ENCODE measurements around the gene METTL24. TPM values are rescaled to one million over a fixed set of nuclear protein-coding genes. Genes with fewer than 3 reads are reported as not detected.
"Not testable (repeated sequence)": the region's sequence is repeated elsewhere in the genome, so short reads cannot be mapped to it uniquely, and the experiment has no call there.

METTL24 gene
- total RNA-seq, 2 donors from 2014 or later, result not detected

DNA sequence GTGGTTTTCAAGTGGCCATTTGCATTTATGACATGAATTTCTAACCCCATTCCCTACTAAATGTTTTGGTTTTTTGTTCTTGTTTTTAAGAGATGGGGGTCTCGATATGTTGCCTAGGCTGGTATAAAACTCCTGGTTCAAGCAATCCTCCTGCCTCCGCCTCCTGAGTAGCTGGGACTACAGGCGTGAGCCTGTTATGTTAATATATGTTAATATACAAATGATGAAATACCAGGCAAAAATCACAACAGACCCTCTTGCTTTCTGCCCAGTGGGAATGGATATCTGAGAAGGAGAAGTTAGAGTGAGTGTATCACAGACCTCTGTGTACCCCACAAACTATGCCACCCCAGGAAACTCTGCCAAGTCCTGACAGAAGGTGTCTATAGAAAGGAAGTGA lies 111.8 kb downstream of the METTL24 start:
- no peak overlapping the region for H3K27ac Mint-ChIP-seq
- DNase-seq (no peak), ATAC-seq (replicated peaks in 1 of 2) (no peak)
- H3K9me3 Mint-ChIP-seq, result peaks cover 0 to 2% of the 10 kb centered on the region in 2 donors
- no peaks in the 10 kb centered on the region for H3K4me1 Mint-ChIP-seq (ENCODE audit: low read depth)
- H3K36me3 Mint-ChIP-seq (ENCODE audit: insufficient read depth in 2 of 2), result no peaks in the 10 kb centered on the region
- no peaks in the 10 kb centered on the region for H3K27me3 Mint-ChIP-seq (ENCODE audit: low read depth)
- no peak overlapping the region for H3K4me3 Mint-ChIP-seq

DNA sequence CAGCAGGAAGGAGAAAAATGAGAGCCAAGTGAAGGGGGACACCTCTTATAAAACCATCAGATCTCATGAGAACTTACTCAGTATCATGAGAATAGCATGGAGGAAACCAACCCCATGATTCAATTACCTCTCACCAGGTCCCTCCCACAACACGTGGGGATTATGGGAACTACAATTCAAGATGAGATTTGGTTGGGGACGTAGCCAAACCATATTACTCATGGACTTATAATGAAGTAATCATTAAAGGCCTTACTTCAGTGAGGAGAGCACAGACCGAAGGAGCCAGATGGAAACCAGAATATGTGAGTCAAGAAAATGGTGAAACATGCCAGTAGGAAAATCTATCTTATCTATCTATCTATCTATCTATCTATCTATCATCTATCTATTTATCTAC lies 113.5 kb downstream of the METTL24 start:
- not testable (repeated sequence) for H3K9me3 Mint-ChIP-seq; H3K4me3 Mint-ChIP-seq; H3K36me3 Mint-ChIP-seq (ENCODE audit: insufficient read depth in 2 of 2); H3K27me3 Mint-ChIP-seq (ENCODE audit: low read depth); DNase-seq; H3K27ac Mint-ChIP-seq; H3K4me1 Mint-ChIP-seq (ENCODE audit: low read depth); ATAC-seq (replicated peaks in 1 of 2)

DNA sequence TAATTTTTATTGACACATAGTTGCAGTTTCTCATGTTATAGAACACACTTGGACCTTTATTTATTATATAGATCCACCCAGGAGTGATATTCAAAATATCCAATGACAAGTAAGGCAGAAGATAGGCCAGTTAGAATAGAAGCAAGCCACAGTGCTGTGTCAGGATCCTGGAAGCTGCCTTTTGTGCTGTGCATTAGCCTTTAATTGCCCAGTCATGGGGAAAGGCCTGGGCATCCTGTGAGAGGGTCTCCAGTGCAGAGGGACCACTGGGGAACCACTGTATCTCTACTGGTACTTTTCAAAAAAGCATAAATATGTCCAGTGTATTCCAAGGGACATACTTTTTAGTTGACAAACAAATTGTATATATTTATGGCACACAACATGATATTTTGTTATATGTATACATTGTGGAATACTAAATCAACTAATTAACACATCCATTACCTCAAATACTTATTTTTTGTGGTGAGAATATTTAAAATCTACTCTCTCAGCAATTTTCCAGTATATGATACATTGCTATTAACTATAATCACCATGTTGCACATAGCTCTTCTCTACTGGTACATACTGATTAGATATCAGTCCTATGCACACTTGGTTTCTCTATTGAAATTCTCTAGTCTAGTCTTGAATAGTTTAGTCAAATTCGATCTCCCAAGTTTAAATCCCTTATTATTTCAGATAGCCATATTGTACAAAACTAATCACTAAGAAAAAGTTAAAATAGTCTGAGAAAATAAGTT lies 118.4 kb downstream of the METTL24 start:
- no peaks in the 10 kb centered on the region for H3K4me1 Mint-ChIP-seq (ENCODE audit: low read depth)
- no peak for ATAC-seq (replicated peaks in 1 of 2)

DNA sequence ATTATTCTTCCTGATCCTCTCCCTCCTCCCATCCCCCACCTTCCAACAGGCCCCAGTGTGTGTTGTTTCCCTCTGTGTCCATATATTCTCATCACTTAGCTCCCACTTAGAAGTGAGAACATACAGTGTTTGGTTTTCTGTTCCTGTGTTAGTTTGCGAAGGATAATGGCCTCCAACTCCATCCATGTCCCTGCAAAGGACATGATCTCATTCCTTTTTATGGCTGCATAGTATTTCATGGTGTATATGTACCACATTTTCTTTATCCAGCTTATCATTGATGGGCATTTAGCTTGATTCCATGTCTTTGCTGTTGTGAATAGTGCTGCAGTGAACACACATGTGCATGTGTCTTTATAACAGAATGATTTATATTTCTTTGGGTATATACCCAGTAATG lies 122.1 kb downstream of the METTL24 start:
- not testable (repeated sequence) for H3K9me3 Mint-ChIP-seq; H3K27me3 Mint-ChIP-seq (ENCODE audit: low read depth); H3K4me1 Mint-ChIP-seq (ENCODE audit: low read depth)

More for the DNA sequence above, 118.4 kb downstream of the METTL24 start:
- Mint-ChIP-seq H3K4me3 (no peak overlapping the region), H3K36me3 (ENCODE audit: insufficient read depth in 2 of 2) (peaks cover 0 to 3% of the 10 kb centered on the region in 2 donors), H3K27ac (no peak overlapping the region), H3K9me3 (no peaks in the 10 kb centered on the region), H3K27me3 (ENCODE audit: low read depth) (no peaks in the 10 kb centered on the region)
- DNase-seq, result no peak

DNA sequence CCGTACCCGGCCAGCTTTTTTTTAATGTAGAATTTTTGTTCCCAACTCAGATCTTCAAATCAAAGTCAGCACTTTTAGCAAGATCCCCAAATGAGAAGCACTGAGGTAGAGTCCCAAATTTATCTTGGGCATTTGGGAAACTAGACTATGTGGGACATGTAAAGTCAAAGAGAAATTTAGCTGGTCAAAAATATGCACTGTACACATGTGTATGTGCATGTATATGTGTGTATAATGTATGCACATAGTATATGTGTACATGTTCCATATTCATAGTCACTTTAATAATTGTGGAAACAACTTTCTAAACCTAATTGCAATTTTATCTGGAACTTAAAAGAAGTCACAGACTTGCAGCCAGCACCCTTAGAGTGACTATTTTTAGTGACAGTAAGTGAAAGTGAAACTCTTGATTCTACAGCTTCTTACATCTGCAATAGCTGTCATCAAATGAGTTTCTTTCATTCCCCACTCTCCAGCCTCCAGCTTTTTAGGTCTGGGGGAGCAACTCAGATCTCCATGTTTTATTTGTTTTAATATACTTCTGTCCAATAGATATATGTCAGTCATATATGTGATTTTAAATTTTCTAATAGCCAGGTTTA lies 124.3 kb downstream of the METTL24 start:
- Mint-ChIP-seq H3K27ac (no peak overlapping the region), H3K36me3 (ENCODE audit: insufficient read depth in 2 of 2) (peaks cover 1 to 3% of the 10 kb centered on the region in 2 donors), H3K9me3 (no peaks in the 10 kb centered on the region), H3K4me1 (ENCODE audit: low read depth) (peaks cover 9% of the 10 kb centered on the region), H3K27me3 (ENCODE audit: low read depth) (no peaks in the 10 kb centered on the region), H3K4me3 (no peak overlapping the region)
- DNase-seq, result no peak
- ATAC-seq (replicated peaks in 1 of 2), result peak; percentile 83 to 85

More for the DNA sequence above, 122.1 kb downstream of the METTL24 start:
- H3K4me3 Mint-ChIP-seq; H3K36me3 Mint-ChIP-seq (ENCODE audit: insufficient read depth in 2 of 2); ATAC-seq (replicated peaks in 1 of 2); H3K27ac Mint-ChIP-seq; DNase-seq: not testable (repeated sequence)

DNA sequence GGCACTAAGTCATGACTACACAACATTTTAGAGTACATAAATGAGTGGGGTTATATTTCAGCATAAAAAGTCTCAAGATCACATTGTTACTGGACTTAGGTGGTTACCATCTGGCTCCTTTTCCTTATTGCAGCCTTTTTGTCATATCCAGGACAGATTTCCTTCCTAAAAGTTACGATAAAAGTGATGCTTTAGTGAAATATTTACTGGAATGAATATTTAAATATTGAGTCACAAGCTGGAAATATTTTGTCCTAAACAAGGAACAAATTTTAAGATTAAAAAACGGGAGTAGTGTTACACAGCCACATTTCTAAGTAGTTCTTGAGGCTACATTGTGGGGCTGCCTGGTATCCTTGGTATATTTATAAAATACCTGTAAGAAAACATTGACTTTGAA lies 125.7 kb downstream of the METTL24 start:
- no peaks in the 10 kb centered on the region for H3K27me3 Mint-ChIP-seq (ENCODE audit: low read depth)
- peaks cover 1 to 3% of the 10 kb centered on the region in 2 donors for H3K36me3 Mint-ChIP-seq (ENCODE audit: insufficient read depth in 2 of 2)
- no peaks in the 10 kb centered on the region for H3K9me3 Mint-ChIP-seq
- ATAC-seq (replicated peaks in 1 of 2), result no peak
- H3K4me3 Mint-ChIP-seq, result no peak overlapping the region
- no peak overlapping the region for H3K27ac Mint-ChIP-seq
- peaks cover 9% of the 10 kb centered on the region for H3K4me1 Mint-ChIP-seq (ENCODE audit: low read depth)
- DNase-seq, result no peak

DNA sequence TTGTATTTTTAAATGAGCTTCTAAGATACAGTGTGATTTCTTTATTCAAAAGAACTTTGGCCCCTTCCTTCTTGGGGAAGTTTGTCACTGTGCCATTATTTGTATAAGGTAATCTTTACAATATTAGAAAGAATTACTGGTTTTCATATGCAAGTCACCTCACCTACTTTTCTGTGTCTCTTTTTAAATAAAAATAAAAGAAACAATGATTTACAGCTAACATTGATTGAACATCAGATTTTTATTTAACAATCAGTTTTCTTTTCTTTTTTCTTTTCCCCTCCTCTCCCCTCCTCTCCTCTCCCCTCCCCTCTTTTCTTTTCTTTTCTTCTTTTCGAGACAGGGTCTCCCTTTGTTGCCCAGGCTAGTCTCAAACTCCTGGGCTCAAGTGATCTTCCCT lies 131.9 kb downstream of the METTL24 start:
- no peaks in the 10 kb centered on the region for H3K4me1 Mint-ChIP-seq (ENCODE audit: low read depth)
- H3K36me3 Mint-ChIP-seq (ENCODE audit: insufficient read depth in 2 of 2), result peaks cover 2 to 7% of the 10 kb centered on the region in 2 donors
- DNase-seq (no peak), ATAC-seq (replicated peaks in 1 of 2) (no peak)
- H3K4me3 Mint-ChIP-seq, result no peak overlapping the region
- H3K27me3 Mint-ChIP-seq (ENCODE audit: low read depth), result no peaks in the 10 kb centered on the region
- no peaks in the 10 kb centered on the region for H3K9me3 Mint-ChIP-seq
- no peak overlapping the region for H3K27ac Mint-ChIP-seq

DNA sequence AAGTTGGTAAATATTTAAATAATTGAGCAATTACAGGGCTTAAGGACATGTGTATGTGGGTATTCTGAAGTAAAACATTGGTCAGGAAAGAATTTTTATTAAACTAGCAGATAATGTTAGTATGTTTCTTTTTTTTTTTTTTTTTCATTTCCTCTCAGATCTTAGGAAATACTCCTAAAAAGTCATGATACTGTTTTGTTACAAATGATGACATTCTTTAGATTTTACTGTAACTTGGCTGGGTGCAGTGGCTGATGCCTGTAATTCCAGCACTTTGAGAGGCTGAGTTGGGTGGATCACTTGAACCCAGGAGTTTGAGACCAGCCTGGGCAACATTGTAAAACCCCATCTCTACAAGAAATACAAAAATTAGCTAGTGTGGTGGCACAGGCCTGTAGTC lies 136.4 kb downstream of the METTL24 start:
- DNase-seq (no peak), ATAC-seq (replicated peaks in 1 of 2) (no peak)
- no peak overlapping the region for H3K27ac Mint-ChIP-seq
- no peaks in the 10 kb centered on the region for H3K9me3 Mint-ChIP-seq
- no peak overlapping the region for H3K4me3 Mint-ChIP-seq
- no peaks in the 10 kb centered on the region for H3K4me1 Mint-ChIP-seq (ENCODE audit: low read depth)
- peaks cover 5 to 14% of the 10 kb centered on the region in 2 donors for H3K36me3 Mint-ChIP-seq (ENCODE audit: insufficient read depth in 2 of 2)
- no peaks in the 10 kb centered on the region for H3K27me3 Mint-ChIP-seq (ENCODE audit: low read depth)

DNA sequence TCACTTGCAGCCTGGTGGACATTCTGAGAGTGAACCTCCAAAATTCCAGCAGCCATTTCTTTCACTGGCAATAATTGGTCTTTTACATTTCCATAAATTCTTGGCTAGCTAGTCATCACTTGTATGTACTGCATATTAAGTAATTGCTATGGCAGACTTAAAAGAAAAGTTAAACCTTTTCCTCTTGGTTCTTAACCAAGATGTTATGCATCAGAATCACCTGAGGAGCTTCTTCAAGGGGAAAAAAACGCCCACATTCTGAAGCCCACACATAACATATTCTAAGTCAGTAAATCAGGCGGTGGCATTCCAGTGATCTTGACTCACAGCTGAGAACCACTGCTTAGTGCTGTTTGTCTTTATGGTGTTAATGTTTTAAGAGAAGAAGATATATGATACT lies 140.9 kb downstream of the METTL24 start:
- no peak for DNase-seq
- Mint-ChIP-seq H3K4me1 (ENCODE audit: low read depth) (no peaks in the 10 kb centered on the region), H3K4me3 (no peak overlapping the region), H3K27ac (no peak overlapping the region), H3K36me3 (ENCODE audit: insufficient read depth in 2 of 2) (peaks cover 6 to 15% of the 10 kb centered on the region in 2 donors), H3K9me3 (no peaks in the 10 kb centered on the region), H3K27me3 (ENCODE audit: low read depth) (no peaks in the 10 kb centered on the region)
- ATAC-seq (replicated peaks in 1 of 2), result no peak

DNA sequence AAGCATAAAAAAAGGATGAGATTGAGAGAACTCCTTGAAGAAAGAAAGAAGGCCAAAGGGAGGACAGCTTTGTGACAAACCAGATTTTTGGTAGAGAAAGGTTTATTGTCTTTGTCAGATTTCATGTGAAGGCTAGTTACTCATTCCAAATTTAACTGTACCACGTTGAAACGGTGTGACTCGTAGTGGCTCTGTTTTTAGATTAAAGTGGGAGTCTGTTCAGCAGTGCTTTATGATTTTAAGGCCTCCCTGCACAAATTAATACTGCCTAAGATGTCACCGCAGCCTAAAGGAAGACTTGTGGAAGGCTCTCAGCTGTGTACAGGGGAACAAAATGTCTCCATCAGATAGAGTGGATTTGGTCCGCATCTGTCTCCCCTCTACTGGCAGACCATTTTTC lies 142.0 kb downstream of the METTL24 start:
- H3K4me3 Mint-ChIP-seq, result no peak overlapping the region
- no peaks in the 10 kb centered on the region for H3K27me3 Mint-ChIP-seq (ENCODE audit: low read depth)
- ATAC-seq (replicated peaks in 1 of 2), result no peak
- no peaks in the 10 kb centered on the region for H3K9me3 Mint-ChIP-seq
- no peaks in the 10 kb centered on the region for H3K4me1 Mint-ChIP-seq (ENCODE audit: low read depth)
- H3K36me3 Mint-ChIP-seq (ENCODE audit: insufficient read depth in 2 of 2), result peaks cover 6 to 15% of the 10 kb centered on the region in 2 donors
- H3K27ac Mint-ChIP-seq, result no peak overlapping the region
- DNase-seq, result no peak

DNA sequence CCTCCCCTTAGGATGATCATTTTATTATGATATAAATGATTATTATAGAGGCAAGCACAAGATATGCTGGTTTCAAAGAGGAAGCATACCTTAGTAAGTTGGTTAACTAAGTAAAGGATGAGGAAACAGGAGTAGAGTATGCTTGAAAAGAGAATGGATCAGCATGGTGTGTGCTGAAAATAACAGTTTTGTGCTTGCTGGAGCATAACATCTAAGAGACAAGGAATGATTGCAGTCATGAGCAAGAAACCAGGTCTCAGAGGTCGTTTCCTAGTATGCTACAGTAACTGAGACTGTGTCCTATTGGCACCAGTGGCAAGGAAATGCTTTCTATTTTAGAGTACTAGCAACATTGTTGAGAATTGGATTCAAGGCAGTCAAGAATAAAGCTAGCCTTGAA lies 143.8 kb downstream of the METTL24 start:
- H3K36me3 Mint-ChIP-seq (ENCODE audit: insufficient read depth in 2 of 2), result peaks cover 3 to 10% of the 10 kb centered on the region in 2 donors
- no peaks in the 10 kb centered on the region for H3K4me1 Mint-ChIP-seq (ENCODE audit: low read depth)
- DNase-seq, result no peak
- no peaks in the 10 kb centered on the region for H3K9me3 Mint-ChIP-seq
- no peaks in the 10 kb centered on the region for H3K27me3 Mint-ChIP-seq (ENCODE audit: low read depth)
- no peak overlapping the region for H3K4me3 Mint-ChIP-seq
- no peak overlapping the region for H3K27ac Mint-ChIP-seq
- ATAC-seq (replicated peaks in 1 of 2), result no peak

DNA sequence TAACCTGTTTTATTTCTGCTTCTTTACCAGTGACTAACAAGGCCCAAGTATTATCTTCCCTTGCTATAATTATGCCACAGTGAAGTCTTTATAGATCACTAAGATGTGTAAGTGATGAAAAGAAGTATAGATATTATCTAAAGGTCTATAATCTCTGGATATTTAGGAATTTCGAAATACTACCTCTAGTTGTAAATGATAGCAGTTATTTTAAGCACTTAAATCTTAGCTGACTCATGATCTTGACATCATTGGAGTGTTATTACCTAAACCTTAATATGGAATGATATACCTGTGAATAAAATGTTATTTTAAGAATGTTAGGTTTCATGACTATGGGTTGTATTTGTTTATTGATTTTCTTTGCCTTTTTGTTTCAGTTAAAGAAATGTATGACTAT lies 146.4 kb downstream of the METTL24 start:
- no peak overlapping the region for H3K4me3 Mint-ChIP-seq
- H3K27me3 Mint-ChIP-seq (ENCODE audit: low read depth), result no peaks in the 10 kb centered on the region
- ATAC-seq (replicated peaks in 1 of 2), result no peak
- DNase-seq, result no peak
- no peaks in the 10 kb centered on the region for H3K4me1 Mint-ChIP-seq (ENCODE audit: low read depth)
- H3K9me3 Mint-ChIP-seq, result no peaks in the 10 kb centered on the region
- peaks cover 3 to 8% of the 10 kb centered on the region in 2 donors for H3K36me3 Mint-ChIP-seq (ENCODE audit: insufficient read depth in 2 of 2)
- H3K27ac Mint-ChIP-seq, result no peak overlapping the region

DNA sequence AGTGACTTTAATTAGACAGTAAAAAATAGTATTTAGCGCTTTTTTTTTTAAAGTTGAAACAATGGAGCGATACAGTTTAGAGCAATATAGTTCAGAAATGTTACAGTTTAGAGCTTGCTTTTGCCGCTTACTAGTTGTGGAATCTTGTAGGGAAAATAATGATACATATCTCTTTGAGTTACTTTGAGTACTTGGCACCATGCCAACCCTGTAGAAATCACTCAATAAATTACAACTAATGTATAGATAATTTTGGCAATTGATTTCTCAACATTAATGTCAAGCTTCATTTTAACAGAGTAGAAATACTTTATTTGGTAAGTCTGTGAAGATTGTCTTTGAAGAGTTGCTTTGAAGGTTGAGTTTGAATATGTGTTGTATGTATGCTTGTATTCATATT lies 150.5 kb downstream of the METTL24 start:
- Mint-ChIP-seq H3K36me3 (ENCODE audit: insufficient read depth in 2 of 2) (peaks cover 0 to 5% of the 10 kb centered on the region in 2 donors), H3K9me3 (no peaks in the 10 kb centered on the region), H3K4me3 (no peak overlapping the region), H3K4me1 (ENCODE audit: low read depth) (no peaks in the 10 kb centered on the region), H3K27ac (no peak overlapping the region), H3K27me3 (ENCODE audit: low read depth) (no peaks in the 10 kb centered on the region)
- DNase-seq (no peak), ATAC-seq (replicated peaks in 1 of 2) (no peak)

Measured in activated T-cell treated with anti-CD3 and anti-CD28 coated beads, Interleukin-2, amount 50 U/mL, for 72 hours (primary cell).